ENCODE measurements around the gene FBRSL1.

GRCh38 chr12:132465269-132466190, 24.4 kb upstream of the FBRSL1 start:
- TF ChIP-seq EZH2 (IDR thresholded peaks at IDR 0.05; ENCODE audit: insufficient read depth, poor library complexity, severe bottlenecking) (no peak), EZH2phosphoT487 (IDR thresholded peaks at IDR 0.05; ENCODE audit: insufficient read depth, low read depth) (no peak)

Data from GM23248 (cell line).